Renal cortex interstitium (tissue), 11 donors: ENCODE results near the gene SP140. TPM values are rescaled to one million over a fixed set of nuclear protein-coding genes. Genes with fewer than 3 reads are reported as not detected.
"Not testable (repeated sequence)": the region's sequence is repeated elsewhere in the genome, so short reads cannot be mapped to it uniquely, and the experiment has no call there.

ENCODE experiments used
- DNase-seq, 11 donors: peaks; one replicate each; pipeline ENCODE4 v3.0.0-alpha.2; 2013; ENCODE audit warnings: low read depth in 9 of 11, low spot score in 4 of 11; ENCODE audit errors: extremely low read depth in 1 of 11
- polyA plus RNA-seq, 3 donors: library from polyadenylated mRNA; unstranded; fragments of 120-200 nt; gene quantifications; one replicate each; pipeline ENCODE4 v1.2.1, GENCODE V29; 2013; ENCODE audit not compliant: insufficient read length in 3 of 3

Gene SP140
- polyA plus RNA-seq, 3 donors, result 0.49 to 1.8 (median 1.6) TPM

- no peak for DNase-seq
These were observed 5.1 kb upstream of the SP140 start for GRCh38 chr2:230220347-230220969.

GRCh38 chr2:230221493-230221892 is 4.0 kb upstream of the SP140 start:
- DNase-seq, result no peak

- not testable (repeated sequence) for DNase-seq
These were observed 2.7 kb upstream of the SP140 start for GRCh38 chr2:230222829-230223228.

- DNase-seq, result no peak
These were observed 1.1 kb upstream of the SP140 start for GRCh38 chr2:230224458-230224857.

- no peak for DNase-seq
These were observed 565 bp downstream of the SP140 start for GRCh38 chr2:230226051-230226551.

GRCh38 chr2:230227216-230227615 is 1.7 kb downstream of the SP140 start:
- DNase-seq, result no peak

- no peak for DNase-seq
These were observed 4.6 kb downstream of the SP140 start for GRCh38 chr2:230230087-230230486.

GRCh38 chr2:230230496-230231200 is 5.1 kb downstream of the SP140 start:
- no peak for DNase-seq

- DNase-seq, result no peak
These were observed 5.7 kb downstream of the SP140 start for GRCh38 chr2:230231251-230231650.

GRCh38 chr2:230234122-230234722 is 8.7 kb downstream of the SP140 start:
- DNase-seq, result no peak

- no peak for DNase-seq
These were observed 9.3 kb downstream of the SP140 start for GRCh38 chr2:230234845-230235244.

GRCh38 chr2:230244211-230244610 is 18.7 kb downstream of the SP140 start:
- no peak for DNase-seq

GRCh38 chr2:230246206-230246605 is 20.7 kb downstream of the SP140 start:
- no peak for DNase-seq

- DNase-seq, result no peak
These were observed 24.7 kb downstream of the SP140 start for GRCh38 chr2:230250231-230250630.

GRCh38 chr2:230254152-230254881 is 28.8 kb downstream of the SP140 start:
- no peak for DNase-seq

- no peak for DNase-seq
These were observed 31.3 kb downstream of the SP140 start for GRCh38 chr2:230256733-230257332.

- DNase-seq, result no peak
These were observed 32.9 kb downstream of the SP140 start for GRCh38 chr2:230258483-230258882.

- no peak for DNase-seq
These were observed 36.7 kb downstream of the SP140 start for GRCh38 chr2:230262246-230262645.

- not testable (repeated sequence) for DNase-seq
These were observed 39.4 kb downstream of the SP140 start for GRCh38 chr2:230264945-230265344.
